ENCODE results near the gene TTLL6.
A peak's percentile ranks its signal among the peaks of the same experiment; 100 is the strongest.

GRCh38 chr17:48812001-48812400, 5.0 kb downstream of the TTLL6 start:
- TF ChIP-seq CTCF (IDR thresholded peaks at IDR 0.05; ENCODE audit: control extremely low read depth in 1 of 3, insufficient read depth in 1 of 3, low read depth in 1 of 3, low read length in 3 of 3) (no peak), SP1 (IDR thresholded peaks at IDR 0.05; ENCODE audit: low read depth, low read length) (no peak), EZH2 (IDR thresholded peaks at IDR 0.05; ENCODE audit: low read depth, low read length, severe bottlenecking) (no peak), POLR2A (IDR thresholded peaks at IDR 0.05; ENCODE audit: control extremely low read depth in 1 of 2, low read depth in 2 of 2, low read length in 2 of 2) (no peak), TCF12 (IDR thresholded peaks at IDR 0.05; ENCODE audit: low read depth, low read length) (no peak), ZNF274 (IDR thresholded peaks at IDR 0.05; ENCODE audit: borderline replicate concordance, extremely low read depth, low read length) (no peak), YY1 (IDR thresholded peaks at IDR 0.05; ENCODE audit: low read depth, low read length) (no peak), EP300 (IDR thresholded peaks at IDR 0.05; ENCODE audit: borderline replicate concordance in 1 of 2, low read depth in 2 of 2, low read length in 2 of 2) (no peak), CEBPB (IDR thresholded peaks at IDR 0.05; ENCODE audit: low read depth, low read length) (peak; percentile 79)
